HL-60 (cell line): ENCODE results near the gene POT1.

ENCODE experiments used
- POLR2AphosphoS5 ChIP-seq: IDR thresholded peaks from 2 replicates; pipeline ENCODE4 v1.6.1; 2012; ENCODE audit warnings: low read depth
- TF ChIP-seq, protein P1 (sequence below): IDR thresholded peaks from one replicate; pipeline ENCODE4 v1.5.1; 2011; ENCODE audit warnings: low read length, control low read depth, inconsistent platforms; ENCODE audit not compliant: insufficient read depth
- TF ChIP-seq, protein P2 (sequence below): IDR thresholded peaks from 2 replicates; pipeline ENCODE4 v1.6.1; 2012; ENCODE audit warnings: low read depth; ENCODE audit not compliant: insufficient replicate concordance

DNA sequence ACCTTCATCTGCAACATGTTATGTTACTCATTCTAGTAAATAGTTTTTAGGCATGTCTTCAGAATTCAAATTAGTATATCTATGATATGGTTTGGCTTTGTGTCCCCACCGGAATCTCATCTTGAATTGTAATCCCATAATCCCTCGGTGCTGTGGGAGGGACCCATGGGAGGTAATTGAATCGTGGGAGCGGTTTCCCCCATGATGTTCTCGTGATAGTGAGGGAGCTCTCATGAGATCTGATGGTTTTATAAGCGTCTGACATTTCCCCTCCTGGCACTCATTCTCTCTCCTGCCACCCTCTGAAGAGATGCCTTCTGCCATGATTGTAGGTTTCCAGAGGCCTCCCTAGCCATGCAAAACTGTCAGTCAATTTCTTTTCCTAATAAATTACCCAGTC, 143.6 kb downstream of the POT1 start:
- TF ChIP-seq, protein P1, sequence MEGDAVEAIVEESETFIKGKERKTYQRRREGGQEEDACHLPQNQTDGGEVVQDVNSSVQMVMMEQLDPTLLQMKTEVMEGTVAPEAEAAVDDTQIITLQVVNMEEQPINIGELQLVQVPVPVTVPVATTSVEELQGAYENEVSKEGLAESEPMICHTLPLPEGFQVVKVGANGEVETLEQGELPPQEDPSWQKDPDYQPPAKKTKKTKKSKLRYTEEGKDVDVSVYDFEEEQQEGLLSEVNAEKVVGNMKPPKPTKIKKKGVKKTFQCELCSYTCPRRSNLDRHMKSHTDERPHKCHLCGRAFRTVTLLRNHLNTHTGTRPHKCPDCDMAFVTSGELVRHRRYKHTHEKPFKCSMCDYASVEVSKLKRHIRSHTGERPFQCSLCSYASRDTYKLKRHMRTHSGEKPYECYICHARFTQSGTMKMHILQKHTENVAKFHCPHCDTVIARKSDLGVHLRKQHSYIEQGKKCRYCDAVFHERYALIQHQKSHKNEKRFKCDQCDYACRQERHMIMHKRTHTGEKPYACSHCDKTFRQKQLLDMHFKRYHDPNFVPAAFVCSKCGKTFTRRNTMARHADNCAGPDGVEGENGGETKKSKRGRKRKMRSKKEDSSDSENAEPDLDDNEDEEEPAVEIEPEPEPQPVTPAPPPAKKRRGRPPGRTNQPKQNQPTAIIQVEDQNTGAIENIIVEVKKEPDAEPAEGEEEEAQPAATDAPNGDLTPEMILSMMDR, result no peak
- TF ChIP-seq, protein P2, sequence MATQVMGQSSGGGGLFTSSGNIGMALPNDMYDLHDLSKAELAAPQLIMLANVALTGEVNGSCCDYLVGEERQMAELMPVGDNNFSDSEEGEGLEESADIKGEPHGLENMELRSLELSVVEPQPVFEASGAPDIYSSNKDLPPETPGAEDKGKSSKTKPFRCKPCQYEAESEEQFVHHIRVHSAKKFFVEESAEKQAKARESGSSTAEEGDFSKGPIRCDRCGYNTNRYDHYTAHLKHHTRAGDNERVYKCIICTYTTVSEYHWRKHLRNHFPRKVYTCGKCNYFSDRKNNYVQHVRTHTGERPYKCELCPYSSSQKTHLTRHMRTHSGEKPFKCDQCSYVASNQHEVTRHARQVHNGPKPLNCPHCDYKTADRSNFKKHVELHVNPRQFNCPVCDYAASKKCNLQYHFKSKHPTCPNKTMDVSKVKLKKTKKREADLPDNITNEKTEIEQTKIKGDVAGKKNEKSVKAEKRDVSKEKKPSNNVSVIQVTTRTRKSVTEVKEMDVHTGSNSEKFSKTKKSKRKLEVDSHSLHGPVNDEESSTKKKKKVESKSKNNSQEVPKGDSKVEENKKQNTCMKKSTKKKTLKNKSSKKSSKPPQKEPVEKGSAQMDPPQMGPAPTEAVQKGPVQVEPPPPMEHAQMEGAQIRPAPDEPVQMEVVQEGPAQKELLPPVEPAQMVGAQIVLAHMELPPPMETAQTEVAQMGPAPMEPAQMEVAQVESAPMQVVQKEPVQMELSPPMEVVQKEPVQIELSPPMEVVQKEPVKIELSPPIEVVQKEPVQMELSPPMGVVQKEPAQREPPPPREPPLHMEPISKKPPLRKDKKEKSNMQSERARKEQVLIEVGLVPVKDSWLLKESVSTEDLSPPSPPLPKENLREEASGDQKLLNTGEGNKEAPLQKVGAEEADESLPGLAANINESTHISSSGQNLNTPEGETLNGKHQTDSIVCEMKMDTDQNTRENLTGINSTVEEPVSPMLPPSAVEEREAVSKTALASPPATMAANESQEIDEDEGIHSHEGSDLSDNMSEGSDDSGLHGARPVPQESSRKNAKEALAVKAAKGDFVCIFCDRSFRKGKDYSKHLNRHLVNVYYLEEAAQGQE, result no peak
- no peak for TF ChIP-seq POLR2AphosphoS5
